ENCODE data around the gene AHNAK. TPM values are rescaled to one million over a fixed set of nuclear protein-coding genes. Genes with fewer than 3 reads are reported as not detected.
"Not testable (repeated sequence)": the region's sequence is repeated elsewhere in the genome, so short reads cannot be mapped to it uniquely, and the experiment has no call there.

AHNAK gene
- total RNA-seq, 1 experiment from 2014 or later = 60.1 TPM

DNA sequence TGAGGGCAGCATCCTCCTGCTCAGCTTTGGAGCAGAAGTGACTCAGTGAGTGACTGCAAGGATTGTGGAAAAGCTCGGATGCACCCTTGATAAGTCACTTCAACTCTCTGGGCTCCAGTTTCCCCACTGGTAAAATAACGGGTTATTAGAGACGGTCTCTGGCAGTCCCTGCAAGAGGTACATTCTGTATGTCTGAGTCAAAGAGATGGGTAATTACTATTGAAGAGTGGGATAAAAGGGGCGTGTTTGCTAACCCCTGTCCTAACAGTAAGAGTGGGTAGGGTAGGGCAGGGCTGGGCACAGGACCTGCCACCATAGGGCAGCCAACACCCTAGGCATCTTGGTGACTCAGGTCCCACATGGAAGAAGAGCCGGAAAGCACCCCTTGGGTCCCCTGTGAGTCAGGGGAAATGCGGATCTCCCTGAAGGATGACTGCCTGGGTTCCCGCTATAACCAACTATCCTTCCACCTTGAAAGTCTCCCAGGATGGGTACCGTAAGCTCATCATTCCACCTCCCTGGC is 7.3 kb upstream of the AHNAK start:
- no peak for DNase-seq (ENCODE audit: low spot score)

DNA sequence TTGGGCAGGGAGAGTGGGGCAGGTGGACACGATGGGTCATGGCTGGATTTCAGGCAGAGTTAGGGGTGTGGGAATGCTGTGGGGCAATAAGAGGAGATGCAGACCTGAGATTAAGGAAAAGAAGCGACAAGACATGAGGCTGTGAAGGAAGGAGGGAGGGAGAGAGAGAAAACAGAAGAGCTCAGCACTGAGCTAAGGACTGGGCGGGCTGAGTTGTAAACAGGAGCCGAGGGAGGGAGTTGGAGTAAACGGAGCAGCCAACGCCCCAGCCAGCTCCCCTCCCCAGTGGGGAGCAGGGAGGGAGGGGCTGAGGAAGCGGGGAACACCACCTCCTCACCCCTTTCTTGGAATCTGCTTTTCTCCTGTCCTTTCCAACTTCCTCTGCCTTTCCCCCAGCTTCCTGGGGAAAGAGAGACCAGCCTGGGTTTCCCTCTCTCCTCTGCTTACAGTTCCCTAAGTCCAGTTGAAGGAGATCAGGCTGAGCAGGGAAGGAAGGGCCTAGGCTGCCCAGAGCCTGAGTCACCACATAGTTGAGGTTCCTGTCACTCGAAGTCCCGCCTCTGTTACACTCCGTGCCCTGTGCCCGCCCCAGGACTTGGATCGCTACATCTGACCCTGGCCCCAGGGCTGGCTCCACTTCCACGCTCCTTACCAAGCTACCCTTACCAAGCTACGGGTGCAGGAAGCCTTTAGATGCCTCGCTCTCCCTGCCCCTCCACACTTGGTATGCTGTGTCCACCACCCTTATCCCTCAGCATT is 6.7 kb upstream of the AHNAK start:
- DNase-seq (ENCODE audit: low spot score) = peak; percentile 96

- no peak for DNase-seq (ENCODE audit: low spot score)
Measured at GRCh38 chr11:62552485-62553079, 6.0 kb upstream of the AHNAK start.

GRCh38 chr11:62550478-62550877 is 3.9 kb upstream of the AHNAK start:
- DNase-seq (ENCODE audit: low spot score) = not testable (repeated sequence)

DNA sequence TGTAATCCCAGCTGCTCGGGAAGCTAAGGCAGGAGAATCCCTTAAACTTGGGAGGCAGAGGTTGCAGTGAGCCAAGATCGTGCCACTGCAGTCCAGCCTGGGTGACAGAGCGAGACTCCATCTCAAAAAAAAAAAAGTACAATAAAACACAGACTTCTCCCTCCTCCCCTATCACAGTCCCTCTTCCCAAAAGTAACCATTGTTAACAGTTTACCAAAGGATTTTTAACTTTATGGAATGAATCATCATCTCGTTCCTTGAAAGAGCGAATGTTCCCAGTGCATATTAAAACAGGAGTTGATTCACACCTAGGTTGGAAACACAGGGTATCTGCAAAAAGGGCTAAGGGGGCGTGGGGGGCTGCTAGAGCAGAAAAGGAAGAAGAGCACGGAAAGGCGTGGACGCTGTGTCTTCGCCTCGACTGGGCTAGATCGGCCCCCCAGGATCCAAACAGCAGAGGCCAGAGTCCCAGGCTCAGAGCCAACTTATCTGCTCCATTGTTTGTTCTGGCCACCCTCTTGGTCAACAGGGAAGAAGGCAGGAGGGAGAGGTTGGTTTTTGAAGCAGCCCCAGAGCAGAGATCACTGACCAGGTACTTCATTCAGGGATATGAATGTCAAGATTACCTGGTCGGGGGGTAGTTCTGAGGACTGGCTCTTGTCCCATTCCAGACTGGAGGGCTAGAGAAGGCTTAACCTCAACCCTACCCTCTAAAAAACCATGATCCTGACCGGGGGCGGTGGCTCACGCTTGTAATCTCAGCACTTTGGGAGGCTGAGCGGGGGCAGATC is 2.1 kb upstream of the AHNAK start:
- DNase-seq (ENCODE audit: low spot score) = no peak

DNA sequence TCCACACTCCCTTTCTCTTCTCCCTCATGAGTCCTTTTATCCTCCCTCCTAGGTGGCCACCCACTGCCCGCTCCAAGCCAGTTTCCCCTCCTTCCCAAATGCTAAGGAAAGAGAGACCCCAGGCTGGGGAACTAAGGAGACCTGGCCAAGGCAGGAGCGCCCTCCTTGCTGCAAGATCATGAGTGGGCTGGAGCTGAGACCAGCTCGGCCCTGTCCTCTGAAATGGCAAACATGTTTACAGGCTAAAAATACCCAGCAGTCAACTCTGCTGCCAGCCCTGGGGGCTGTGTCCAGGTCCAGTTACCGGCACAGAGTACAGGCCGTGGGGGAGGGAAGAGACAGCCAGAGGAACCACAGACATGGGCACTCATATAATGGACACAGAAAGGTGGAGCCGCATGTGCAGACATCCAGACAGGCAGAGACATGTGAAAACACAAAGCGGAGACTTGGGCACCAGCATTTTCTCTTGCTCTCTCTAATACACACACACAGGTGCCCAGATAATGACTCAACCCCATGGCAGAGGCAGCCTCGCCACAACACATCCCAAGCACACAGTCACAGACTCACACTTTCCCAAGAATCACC is 1.2 kb upstream of the AHNAK start:
- no peak for DNase-seq (ENCODE audit: low spot score)

GRCh38 chr11:62546929-62547625 is 471 bp upstream of the AHNAK start:
- DNase-seq (ENCODE audit: low spot score) = no peak

DNA sequence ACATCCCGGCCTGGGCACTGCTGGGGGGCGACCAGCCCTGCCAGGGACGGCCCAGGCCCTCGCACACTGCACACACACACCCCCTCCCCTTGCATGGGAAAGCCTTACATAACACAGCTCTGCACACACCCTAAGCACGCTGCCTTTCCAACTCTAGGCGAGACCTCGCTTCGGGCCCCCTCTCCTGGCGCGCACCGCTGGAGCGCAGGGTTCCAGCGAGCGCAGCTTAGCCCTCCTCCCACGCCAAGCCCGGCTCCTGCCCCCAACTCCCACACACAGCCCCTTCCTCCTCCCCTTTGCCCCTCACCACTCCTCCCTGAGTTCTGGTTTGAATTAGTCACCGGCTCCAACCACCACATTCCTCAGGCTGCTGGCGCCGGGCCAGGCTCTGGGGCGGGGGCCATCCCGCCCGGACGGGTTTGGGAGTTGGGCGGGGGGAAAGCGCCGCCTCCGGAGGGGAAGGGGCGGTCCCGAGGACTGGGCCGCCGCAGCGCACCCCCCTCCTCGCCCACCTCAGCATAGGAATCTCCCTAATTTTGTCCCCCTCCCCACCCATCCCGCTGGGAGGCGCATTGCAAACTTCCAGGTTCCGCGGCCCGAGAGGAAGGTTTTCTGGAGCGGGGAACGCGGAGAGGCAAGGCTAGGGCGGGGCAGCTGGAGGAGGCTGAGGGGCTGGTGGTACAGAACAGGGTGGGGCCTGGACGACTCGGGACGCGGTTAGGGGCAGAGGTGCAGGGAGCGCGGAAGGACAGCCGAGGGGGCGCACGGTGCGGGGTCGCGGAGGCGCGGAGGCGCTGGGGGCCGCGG is 966 bp downstream of the AHNAK start:
- peak; percentile 93 for DNase-seq (ENCODE audit: low spot score)

- no peak for DNase-seq (ENCODE audit: low spot score)
Measured at GRCh38 chr11:62544581-62545436, 1.8 kb downstream of the AHNAK start.

GRCh38 chr11:62543680-62544444 is 2.7 kb downstream of the AHNAK start:
- DNase-seq (ENCODE audit: low spot score) = no peak

- DNase-seq (ENCODE audit: low spot score) = peak; percentile 65
Measured at GRCh38 chr11:62542750-62543567, 3.6 kb downstream of the AHNAK start.

- DNase-seq (ENCODE audit: low spot score) = no peak
Measured at GRCh38 chr11:62542111-62542745, 4.4 kb downstream of the AHNAK start.

DNA sequence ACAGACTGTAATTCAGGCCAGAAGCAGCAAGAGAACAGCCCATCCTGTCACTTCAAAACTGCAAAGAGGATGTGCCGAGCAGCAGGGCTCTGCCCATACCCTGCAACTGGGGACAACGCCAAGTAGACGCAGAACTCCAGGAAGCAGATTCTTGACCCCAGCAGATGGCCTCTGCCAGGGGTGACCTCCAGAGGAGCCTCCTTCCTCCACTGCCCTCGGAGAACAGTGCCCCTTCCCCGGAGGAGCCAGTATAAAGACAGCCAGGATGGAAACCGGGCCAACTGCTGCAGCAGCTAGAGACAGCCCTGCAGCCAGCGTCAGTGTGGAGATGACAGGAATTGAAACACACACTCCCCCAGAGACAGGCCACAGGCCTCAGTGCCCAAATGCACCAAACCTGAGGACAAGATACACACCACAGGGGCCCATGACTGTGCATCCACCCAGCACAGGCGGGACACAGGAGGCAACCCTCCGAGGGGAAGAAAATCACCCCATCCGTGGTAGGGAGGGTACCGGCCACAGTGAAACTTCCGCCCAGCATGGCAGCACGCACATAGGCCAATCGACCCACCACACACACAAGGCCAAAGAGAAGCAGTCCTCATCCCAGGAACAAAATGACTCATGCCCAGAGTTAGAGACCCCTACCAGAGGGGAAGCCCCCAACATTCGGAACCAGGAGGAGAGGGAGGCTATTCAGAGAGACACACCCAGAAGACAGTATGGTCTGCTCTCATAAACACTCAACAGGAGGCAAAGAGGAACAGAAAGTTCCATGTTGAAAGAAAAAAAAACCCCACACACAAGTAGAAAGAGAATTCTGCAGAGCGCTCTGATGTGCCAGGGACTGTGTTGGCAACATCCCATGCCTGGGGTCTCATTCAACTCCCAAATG is 5.6 kb downstream of the AHNAK start:
- no peak for DNase-seq (ENCODE audit: low spot score)

GRCh38 chr11:62539238-62539925 is 7.2 kb downstream of the AHNAK start:
- peak; percentile 88 for DNase-seq (ENCODE audit: low spot score)

DNA sequence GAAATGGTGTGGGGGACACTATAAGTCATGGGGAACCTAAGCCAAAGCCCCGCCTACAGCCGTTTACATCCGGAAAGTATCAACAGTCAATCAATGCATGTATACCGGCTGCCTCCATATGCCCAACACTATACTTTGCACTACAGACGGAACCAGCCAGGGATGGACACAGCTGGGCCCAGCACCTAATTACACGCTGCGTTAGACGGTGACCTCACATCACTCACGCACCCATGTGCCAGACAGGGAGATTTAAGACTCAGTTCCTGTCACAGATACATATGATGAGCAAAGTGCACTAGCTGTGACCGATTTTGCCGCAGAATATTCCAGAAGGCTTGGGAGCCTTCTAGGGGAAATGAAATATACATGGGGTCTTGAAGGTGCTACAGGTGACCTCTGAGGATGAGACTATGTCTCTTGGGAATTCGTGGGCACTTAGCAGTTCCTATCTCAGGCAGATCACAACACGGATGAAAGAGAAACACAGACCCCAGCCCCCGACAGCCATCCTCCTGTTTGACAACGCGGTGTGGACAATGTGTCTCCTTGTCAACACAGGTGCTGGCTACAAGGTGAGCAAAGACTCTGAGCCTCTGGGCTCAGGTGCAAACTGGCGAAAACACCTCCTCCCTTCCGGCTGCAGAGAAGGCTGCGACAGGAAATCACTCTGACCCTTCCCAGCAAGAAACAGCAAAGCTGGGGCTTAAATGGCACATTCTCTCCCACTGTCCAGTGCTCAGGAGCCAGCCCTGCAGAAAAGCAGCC is 8.0 kb downstream of the AHNAK start:
- DNase-seq (ENCODE audit: low spot score) = no peak
